Activated CD4-positive, alpha-beta T cell treated with anti-CD3 and anti-CD28 coated beads, Interleukin-10, Interleukin-2, amounts not matched to agents 100 ng/mL and 50 ng/mL, durations not matched to agents 16 hours and 8 hours (primary cell): ENCODE results near the gene NFIA.
A peak's percentile ranks its signal among the peaks of the same experiment; 100 is the strongest.

Source experiments
- DNase-seq: peaks from one replicate; pipeline ENCODE4 v3.0.0-alpha.2; 2020

The NFIA gene

DNA sequence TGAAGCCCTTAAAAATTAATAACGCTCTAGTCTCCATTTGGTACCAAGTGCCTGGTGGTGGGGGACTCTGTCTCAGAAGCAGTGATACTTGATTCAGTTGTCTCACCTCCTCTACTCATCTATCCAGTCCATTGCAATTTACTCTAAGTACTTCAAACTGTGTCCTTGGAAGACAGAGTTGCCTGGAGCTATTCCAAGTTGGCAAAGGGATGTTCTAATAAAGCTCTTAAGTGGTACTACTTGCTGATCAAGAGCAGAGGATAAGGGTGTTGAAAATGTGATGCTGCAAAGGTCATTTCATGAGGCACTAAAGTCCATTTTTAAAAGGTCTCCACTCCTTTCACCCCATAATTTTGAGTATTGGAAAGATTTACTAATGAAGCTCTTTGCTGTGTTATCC, 142.2 kb downstream of the NFIA start:
- DNase-seq = no peak

DNA sequence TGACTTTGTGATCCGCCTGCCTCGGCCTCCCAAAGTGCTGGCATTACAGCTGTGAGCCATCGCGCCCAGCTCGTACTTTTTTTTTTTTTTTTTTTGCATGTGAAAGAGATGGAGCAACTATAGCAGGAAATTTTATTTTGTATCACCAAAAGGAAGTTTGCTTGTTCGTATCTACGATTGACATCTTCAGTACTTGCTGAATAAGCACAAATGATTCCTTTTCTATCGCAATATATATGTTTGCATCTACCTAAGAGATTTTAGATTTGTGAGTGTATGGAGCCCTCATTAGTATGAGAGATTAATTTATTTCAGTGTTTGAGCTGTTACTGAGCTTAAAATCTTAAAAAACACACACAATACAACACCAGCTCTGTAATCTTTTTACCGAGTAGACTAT, 143.1 kb downstream of the NFIA start:
- DNase-seq = no peak

DNA sequence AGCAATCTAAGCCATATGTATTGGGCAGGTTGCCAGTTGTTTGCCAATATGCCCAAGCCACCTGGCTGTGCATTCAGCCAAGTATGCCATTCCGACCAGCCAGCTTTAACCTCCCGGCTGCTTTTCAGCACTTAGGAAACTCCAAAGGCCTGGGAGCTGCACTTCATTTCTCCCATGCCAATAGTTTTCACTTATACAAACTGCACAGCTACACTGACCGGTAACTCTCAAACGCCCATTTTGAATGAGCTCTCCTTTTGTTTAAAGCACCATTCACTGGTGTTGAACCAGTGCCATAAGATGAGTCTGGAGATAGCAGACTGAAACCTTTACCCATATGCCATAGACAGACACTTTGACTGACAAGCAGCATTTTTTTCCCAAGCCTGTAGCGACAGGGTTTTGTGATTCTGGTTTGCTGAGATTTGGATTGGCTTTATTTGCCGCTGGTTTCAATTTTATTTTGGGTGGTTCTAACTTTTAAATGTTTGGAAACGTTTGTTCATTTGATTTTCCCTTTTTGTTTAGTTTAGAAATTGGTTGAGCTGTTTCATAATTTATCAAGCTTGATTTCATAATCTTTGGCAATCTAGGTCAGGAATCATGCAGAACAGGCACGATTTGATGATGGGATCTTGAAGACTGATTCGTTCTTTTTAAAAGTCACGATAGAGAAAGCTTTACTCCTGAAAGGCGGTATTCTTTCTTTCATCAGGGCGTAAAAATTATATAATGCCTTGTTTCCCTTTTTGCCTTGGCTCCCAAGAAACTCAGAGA, 144.6 kb downstream of the NFIA start:
- DNase-seq = no peak

DNA sequence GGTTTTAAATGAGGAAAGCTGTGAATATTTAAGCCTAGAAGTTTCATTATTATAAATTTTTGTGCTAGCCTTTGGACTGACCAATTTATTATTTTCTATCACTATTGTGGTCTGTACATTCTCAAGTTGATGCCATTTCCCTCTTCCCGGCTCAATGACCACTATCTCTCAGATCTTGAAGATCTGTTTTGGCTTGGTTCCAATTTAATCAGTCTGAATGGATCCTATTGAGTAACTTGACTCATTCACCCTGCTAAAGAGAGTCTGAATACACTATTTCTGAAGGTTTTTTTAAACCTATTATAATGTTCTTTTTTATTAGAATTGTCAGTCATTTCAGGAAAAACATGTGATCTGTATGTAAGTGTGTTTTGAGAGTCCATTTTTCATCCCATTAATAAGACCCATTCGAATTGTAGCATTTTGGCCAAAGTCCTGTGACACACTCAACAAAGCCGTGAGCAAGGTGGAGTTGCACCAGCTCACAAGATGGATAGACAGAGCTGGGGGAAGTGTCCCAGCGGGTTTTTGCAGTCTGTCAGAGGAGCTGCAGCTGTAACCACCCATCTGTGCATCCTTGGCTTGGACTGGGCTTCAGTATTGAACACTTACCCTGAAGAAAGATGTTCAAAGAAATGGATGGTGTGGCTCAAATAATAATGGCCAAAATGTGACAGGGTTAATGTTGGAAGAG, 145.6 kb downstream of the NFIA start:
- DNase-seq = no peak

DNA sequence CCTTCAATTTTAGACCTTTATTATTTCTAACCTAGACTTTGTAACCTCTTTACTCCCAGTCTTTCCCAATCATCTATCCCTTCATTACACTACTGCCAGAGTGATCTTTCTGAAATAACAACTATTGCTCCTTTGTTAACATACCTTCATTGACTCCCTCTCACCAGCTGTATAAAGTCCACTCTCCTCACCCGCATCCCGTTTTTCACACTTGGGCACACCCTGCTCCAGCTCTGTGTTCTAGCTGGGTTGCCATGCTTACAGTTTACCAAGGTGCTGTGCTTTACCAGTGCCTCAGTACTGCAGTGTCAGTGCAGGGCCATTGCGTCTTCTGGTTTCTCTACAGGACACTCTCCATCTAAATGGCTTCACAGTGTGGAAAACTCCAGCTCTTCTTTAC, 148.2 kb downstream of the NFIA start:
- no peak for DNase-seq

DNA sequence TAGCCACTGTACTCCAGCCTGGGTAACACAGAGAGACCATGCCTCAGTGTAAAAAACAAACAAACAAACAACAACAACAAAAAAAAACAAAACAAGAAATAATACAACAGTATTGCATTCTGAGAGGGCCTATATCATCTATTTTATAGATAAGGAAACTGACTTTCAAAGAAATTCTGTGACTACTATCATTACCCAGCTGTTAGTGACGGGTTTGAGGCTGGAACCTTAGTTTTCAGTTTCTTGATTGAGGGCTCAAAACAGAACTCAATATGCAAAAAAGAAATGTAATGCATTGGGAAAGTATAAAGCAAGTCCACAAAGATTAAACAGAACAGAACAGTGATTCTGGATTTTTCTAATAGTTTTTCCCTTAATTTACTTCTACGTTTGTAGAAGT, 149.4 kb downstream of the NFIA start:
- no peak for DNase-seq

DNA sequence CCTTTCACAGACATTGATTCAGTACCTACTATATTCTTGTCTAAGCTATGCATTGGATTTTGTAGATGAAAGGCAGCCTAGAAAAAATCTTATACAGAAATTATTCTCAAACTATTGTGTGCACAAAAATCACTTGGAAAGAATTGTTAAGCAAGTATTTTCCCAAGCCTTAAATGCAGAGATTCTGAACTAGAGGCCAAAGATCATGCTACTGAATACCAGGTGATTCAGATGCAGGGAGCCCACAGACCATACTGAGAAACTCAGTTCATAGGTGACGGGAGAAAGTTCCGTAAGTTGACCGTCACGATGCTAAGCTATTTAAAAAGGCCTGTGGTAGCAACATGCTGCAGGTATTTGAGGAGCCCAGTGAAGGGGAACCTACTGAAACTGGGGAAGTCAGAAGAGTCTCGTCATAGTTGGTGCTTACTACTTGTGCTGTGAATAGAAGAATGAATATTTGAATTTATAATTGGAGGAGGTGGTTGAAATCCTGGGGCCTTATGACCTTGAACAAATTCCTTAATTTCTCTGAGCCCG, 150.8 kb downstream of the NFIA start:
- DNase-seq = no peak

DNA sequence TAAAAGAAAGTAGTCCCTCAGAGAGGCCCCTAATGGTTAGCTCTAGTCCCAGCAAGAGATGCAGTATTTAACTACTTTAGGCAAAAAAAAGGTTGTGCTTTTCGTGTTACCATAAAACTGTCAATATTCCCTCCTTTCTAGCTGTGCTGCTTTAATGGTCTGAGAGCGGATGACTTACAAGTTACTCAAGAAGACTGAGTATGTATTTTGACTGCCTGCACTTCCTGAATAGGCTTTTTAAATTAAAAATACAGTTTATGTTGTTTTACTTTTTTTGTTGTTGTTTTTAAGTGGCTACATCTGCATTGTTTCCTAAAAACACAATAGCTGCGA, 152.2 kb downstream of the NFIA start:
- DNase-seq = no peak

DNA sequence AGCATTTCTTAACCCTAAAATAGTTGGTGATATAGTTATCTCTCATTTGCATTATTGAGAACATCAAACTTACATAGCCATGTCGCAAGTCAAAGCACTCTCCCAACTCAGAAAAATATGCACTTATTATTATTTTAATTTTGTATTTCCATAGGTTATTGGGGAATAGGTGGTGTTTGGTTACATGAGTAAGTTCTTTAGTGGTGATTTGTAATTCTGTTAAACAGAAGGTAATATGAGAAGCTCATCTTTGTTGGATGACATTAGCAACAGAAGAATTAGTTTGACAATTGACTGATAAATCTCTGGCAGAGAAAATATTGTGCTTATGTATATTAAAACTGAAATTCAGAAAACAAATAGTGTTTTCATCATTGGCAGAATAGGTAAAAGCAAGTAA, 154.8 kb downstream of the NFIA start:
- no peak for DNase-seq

DNA sequence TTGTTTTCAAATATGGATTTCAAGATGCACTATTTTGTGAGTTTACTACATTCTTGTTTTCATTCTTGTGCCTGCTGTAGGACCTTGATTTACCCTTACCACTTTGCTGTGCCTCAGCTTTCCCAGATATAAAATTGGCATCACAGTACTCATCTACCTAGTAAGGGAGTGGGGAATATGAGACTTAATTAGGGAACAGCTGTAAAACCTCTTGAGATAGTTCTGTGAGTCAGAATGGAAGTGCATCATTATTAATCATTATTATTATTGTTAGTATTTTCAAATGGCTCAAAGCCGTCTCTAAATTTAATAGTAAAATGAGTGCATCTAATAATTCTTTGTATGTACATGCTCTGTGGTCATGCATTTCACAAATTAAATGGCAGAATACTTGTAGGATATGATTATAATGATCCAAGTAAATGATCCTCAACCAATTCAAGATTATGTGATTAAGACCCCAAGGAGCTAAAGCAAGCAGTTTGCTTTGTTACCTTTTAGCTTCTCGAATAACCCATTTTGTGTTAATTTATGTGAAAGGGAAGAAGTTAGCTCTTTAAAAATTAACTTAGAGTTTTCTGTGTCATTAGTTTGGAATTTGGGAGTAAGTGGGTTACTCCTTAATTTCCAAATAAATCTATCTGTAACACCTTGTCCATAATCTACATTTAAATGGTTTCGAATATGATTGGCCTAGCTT, 155.4 kb downstream of the NFIA start:
- no peak for DNase-seq

DNA sequence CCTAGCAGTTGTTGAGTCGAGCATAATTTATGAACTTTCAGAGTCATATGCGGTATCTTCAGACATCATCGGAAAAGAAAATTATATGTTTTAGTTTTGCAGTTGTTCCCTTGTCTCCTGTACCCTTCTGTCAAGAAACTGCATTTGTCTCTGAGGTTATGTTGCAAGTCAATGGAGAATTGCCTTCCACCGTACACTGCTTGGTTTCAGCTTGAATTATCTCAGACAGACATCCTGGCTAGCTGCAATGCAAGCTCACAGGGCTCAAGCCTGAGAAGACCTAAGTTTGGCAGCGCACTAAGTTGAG, 156.0 kb downstream of the NFIA start:
- DNase-seq = no peak

DNA sequence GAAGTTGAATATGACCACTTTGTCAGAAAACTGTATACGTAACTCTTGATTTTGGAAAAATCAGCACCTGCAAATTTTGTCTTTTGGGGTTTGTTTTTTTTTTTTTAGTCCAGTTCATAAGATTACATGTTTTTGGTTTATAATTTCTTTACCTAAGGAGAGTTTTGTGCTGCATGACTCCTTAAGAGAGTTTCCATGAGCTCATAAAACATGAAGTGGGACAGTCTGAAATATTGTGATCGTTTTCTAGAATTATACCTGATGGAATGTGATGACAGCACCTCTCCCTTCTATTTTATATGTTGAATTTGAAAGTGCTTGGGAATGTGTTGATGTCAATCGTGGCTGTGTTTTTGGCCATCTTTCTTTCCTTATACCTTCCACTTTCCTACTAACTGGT, 158.5 kb downstream of the NFIA start:
- DNase-seq = no peak

DNA sequence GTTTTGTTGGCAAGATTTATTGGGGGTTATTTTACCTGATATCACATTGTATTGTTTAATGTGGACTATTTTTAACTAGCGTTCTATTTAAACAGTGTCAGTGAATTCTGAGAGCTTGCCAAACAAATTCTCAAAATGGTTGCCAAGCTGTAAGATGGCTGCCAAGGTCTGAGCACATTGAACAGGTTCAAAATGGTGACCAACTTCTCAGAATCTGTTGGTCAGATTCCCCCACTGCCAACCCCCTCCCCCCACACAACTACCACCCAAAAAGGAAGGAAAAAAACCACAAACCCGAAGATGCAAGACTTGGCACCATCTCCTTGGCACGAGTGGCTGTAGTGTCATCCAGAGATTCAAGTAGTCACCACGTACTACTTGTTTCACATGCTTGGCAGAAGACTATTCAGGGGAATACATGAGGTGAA, 159.1 kb downstream of the NFIA start:
- no peak for DNase-seq

DNA sequence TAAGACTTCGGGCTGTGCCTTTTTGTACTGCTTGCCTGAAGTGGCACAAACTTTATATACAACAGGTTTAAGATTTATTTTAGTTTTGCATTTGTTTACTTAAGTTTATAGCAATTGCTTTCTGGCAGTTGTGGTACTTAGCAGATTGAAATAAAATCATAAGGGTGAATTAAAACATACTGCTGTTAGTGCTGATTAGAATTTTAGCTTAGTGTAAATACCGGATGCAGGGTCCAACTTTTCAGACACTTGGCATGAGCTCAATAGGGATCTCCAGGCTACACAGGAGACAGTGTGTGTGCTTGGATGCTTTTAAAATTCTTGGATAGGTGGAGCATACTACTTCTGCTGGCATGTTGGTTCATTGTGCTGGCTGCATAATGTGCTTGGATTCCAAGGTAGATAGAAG, 159.6 kb downstream of the NFIA start:
- DNase-seq = no peak

DNA sequence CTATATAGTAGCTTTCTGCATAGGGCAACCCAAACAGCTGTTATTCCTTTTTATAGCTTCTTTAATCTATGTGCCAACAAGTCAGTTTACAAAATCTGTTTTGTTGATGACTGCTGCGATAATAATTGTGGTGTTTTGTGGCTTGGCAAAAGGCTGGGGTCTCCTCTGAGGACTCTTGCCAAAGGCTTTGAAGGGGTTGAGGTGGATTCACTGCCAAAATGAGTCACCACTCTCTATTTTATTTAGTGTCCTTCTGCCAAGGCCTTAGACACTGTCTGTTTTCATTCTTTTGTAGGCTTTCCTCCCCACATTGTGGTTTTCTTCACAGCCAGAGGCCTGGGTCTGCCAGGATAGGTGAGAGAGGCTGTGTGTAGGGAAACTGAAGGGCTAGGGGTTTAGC, 161.8 kb downstream of the NFIA start:
- DNase-seq = peak; percentile 15

DNA sequence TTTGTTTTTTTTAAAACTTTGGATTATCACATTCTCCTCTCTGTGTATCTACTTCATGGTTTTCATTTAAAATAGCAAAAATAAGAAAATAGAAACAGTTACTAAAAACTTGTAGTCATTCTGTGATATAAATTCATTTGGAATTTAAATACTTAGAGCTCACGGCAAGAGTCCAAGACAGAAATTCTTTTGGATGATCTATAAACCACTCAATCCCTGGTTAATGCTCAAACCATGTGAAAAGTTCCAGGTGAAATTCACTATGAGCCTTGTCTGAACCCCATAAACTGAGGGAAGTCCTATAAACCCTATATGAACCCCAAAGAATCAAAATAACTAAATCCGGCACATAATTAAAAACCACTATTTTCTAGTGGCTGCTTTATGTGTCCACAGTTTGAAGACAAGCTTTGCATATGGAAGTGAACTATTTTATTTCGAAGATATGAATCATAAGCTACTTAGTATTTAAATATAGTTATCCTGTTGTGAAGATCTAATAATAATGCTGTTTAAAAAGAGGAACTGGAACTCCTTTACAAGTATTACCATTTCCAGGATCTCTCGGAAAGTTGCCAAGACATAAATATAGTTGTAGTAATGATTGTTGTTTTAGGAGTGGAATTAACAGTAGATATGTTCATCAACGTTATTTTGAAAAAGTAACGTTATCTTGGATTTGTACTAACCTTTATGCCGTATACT, 163.5 kb downstream of the NFIA start:
- no peak for DNase-seq

DNA sequence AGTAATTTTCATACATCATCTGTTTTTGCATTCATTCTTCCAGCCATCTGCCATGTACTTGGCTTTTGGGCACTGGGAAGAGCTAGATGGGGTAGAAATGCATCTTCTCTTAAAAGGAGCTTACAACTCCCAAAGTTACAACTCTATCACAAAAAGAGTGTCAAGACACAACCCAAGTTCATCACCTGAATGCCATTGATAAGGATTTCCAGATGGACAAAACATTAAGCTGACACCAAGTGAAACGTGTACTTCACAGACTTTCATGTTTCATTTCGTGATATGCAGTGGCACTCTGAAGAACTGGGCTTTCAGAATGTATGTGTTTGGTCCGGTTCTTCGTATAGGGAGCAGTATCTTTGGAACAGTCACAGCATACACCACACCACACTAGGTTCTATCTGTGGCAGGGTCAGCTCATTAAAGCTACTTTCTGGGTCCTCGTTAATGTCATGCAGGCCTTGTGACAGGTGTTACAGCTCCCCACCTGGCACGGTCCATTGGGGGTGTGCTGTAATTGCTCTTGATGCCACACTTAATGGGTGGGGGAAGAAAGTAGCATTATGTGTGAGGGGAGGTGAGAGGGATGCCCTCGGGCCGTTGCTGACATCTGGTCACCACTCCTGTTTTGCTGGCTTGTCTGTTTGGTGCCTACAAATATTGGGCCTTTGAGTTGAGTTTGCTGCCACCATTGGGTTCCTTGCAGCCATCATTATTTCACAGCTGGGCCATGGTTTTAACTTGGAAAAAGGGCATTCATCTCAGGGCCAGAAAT, 164.9 kb downstream of the NFIA start:
- DNase-seq = peak; percentile 26

DNA sequence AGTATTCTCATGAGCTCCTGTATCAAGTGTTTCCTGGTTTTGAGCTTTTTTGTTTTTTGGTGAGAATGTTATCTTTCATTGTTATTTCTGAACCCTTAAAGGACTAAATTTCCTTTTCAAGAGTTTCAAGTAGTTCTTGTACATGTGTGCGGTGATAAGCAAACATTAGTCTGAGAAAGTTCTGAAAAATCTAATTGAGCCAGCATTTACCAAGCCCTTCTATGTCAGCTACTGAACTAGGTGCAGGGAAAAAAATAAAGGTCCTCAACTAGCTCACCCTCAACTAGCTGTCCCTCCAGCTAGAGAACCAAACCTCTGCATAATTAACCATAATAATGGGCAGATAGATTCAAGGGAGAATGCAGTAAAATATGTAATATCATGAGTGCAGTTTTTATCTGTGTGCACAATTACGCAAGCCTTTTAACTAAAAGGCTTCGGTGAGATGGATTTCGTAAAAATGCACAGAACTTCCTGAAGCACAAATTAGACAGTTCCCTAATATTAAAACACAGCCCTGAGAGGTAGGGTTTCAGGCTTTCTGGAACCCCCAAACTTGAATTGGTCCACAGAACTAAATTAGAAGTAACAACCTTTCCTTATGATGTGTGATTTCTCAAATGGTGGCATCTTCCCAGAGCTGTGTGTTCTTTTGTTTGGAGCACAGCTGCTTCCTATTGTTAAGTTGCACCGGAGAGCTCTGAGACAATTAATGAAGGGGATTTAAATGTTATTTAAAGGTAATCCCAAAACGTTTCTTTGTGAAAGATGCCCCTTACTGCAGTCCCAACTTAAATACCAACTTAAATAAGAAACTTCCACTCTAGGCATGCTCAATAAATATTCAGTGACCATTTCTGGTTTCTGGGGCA, 165.8 kb downstream of the NFIA start:
- no peak for DNase-seq

DNA sequence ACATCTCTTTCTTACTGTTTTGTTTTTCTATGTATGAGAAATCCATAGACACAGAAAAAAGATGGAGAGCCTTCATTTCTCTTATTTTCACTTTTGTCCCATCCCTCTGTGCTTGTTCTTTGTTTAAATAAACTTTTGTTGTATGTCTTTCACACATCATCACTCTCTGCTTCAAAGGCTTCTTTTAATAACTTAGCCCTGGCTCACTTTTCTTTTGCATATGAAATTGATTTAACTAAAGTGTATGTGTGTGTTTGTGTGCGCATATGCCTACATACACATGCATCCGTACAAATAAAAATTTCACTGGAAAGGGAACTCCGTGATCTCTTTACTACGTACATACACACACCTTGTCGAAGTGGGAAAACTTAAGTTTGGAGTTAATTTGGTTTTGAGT, 168.6 kb downstream of the NFIA start:
- DNase-seq = no peak

DNA sequence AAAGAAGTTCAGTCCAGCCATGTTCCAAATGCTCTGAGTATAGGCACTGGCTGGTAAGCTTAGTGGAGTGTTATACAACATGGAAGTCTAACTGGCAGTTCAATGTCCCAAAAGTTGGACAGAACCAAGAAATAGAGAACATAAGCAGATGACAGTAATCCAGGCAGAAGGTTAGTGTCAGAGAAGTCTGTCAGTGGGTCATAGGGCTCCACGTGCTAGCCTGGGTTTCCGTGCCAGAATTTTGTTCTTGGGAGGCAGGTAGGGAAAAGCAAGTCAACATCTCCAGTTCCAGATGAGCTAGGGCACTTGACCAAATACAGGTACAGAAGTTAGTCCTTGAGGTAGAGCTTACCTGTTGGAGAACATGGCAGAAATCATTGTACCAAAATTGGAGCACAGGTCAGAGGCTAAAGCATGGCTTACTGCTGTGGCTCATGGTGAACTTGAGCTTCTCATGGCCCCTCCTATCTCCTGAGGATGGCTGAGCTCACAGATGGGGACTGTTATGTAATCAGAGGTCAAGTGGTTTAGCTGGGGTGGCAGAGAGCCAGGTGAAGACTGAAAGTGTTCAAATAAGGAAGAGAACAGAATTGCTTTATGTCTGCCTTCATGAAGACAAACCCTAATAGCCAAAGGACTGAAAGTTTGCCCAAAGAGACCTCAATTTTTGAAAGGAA, 170.8 kb downstream of the NFIA start:
- no peak for DNase-seq
